ENCODE measurements around the gene OXER1.

Gene OXER1, protein sequence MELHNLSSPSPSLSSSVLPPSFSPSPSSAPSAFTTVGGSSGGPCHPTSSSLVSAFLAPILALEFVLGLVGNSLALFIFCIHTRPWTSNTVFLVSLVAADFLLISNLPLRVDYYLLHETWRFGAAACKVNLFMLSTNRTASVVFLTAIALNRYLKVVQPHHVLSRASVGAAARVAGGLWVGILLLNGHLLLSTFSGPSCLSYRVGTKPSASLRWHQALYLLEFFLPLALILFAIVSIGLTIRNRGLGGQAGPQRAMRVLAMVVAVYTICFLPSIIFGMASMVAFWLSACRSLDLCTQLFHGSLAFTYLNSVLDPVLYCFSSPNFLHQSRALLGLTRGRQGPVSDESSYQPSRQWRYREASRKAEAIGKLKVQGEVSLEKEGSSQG

GRCh38 chr2:42764096-42764495, at the start of gene OXER1:
TSS of gene OXER1 (minus strand) at chr2:42764135. CDS start at chr2:42764062, 73 bp downstream.
- no peak for DNase-seq

GRCh38 chr2:42812899-42813479, 49.1 kb upstream of the OXER1 start:
- no peak for DNase-seq

GRCh38 chr2:42810971-42811811, 47.3 kb upstream of the OXER1 start:
- DNase-seq: peak; percentile 49

DNA sequence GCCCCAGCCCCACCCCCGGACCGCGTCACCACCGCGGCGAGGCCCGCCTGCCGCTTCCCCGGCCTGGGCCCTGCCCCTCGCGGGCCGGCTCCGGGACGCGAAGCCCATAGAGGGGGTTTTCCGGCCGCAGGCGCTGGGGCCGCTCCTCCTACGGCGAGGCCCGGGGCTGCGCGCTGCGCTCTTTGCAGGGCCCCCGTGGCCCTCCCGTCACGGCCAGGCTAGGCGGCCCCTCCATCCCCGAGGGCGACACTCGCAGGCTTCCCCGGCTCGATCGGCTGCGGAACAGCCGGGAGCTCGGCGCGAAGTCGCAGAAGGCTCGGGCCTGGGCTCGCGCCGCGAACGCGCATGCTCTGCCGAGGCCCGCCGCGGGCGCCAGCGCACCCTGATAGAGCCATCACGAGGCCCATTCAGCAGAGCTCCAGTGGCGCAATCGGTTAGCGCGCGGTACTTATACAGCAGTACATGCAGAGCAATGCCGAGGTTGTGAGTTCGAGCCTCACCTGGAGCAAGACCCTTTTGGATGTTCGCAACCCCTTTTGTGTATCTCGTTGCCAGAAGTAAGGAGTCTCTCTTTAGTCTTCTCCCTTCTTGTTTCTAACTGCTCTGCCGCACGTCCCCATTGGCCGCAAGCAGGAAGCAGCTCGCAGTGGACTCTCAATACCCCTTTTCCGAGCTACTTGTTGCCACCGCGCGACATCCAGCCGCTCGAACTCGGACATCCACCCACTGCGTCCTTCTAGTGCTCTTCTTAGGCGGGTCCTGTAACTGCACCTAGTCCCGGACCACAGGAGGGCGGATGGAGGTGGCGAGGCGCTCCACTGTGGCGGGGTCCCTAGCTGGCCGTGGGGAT, 46.4 kb upstream of the OXER1 start:
- peak; percentile 97 for DNase-seq

GRCh38 chr2:42809819-42810120, 45.8 kb upstream of the OXER1 start:
- peak; percentile 78 for DNase-seq

- no peak for DNase-seq
Measured at GRCh38 chr2:42809131-42809818, 45.3 kb upstream of the OXER1 start.

DNA sequence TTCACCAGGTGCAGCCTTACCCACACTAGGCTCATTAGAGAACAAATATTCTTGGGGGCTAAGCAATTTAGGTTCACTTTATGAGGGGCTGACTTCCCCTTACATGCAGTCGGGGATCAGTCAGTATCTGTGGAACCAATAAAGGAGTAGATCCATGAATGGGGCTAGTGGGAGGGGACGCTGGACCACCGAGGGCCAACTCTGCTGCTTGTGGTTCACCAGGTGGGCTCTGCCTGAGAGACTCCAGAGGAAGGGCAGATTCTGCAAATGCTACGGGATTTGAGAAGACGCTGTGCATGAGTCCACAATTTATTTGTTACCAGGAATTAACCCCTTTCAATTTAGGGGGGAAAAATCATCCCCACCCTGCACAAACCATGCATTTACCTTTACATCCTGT, 44.4 kb upstream of the OXER1 start:
- DNase-seq: no peak

- DNase-seq: no peak
Measured at GRCh38 chr2:42806786-42807185, 42.9 kb upstream of the OXER1 start.

GRCh38 chr2:42804891-42805290, 41.0 kb upstream of the OXER1 start:
- no peak for DNase-seq

DNA sequence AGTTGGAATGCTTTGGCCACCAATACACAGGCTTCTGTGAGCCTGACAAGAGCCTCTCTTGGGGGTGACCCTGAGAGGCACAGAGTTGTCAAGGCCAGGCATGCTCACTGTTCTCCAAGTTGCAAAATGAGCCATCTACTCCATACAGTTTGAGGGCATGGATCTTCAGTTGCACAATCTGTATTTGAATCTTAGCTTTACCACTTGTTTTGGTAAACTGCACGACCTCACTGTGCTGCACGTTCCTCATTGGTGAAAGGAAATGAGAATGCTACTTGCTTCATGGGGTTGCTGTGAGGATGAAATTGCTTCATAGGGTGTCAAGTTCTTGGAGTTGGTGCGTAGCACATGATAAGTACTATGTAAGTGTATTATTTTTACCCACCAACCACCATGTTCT, 40.4 kb upstream of the OXER1 start:
- no peak for DNase-seq

GRCh38 chr2:42802150-42802549, 38.2 kb upstream of the OXER1 start:
- no peak for DNase-seq

DNA sequence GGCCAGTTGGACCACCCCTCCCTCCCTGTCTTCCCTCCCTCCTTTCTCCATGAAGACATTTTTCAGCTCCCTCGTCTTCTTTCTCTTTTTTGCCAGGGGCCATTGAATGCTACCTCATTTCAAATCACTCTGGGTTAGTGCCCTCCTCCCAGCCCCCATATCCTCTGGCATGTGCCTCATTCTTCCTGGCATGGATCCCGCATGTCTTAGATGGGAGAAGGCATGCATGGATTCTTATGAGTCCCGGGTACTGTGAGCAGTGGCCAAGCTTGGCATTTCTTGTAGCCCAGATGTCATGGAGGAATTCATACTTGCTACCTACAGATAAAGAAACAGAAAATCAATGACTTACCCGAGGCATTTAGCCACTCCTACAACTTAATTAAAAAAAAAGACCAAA, 37.4 kb upstream of the OXER1 start:
- no peak for DNase-seq

GRCh38 chr2:42800981-42801380, 37.0 kb upstream of the OXER1 start:
- no peak for DNase-seq

- DNase-seq: no peak
Measured at GRCh38 chr2:42800461-42800962, 36.6 kb upstream of the OXER1 start.

- no peak for DNase-seq
Measured at GRCh38 chr2:42799881-42800280, 35.9 kb upstream of the OXER1 start.

- DNase-seq: no peak
Measured at GRCh38 chr2:42797281-42797680, 33.3 kb upstream of the OXER1 start.

GRCh38 chr2:42796427-42797248, 32.7 kb upstream of the OXER1 start:
- no peak for DNase-seq

DNA sequence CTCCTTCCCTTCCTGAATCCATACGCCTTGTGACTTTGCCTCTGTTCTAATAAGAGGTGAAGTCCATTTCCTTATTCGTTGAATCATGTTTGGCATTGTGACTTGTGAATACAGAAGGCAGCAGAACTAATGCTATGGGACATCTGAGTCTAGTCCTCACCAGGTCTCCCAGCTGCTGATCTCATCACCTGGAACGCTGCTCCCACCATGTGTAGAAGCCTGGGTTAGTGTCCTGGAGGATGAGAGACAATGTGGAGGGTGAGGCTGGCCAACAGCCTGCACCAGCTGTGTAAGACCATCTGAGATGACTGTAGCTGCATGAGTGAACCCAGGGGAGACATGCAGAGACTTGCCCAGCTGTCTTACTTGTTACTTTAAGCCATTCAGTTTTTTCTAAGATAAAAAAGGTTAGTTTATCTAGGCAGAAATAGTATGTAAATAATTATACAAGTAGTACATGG, 31.9 kb upstream of the OXER1 start:
- DNase-seq: no peak

DNA sequence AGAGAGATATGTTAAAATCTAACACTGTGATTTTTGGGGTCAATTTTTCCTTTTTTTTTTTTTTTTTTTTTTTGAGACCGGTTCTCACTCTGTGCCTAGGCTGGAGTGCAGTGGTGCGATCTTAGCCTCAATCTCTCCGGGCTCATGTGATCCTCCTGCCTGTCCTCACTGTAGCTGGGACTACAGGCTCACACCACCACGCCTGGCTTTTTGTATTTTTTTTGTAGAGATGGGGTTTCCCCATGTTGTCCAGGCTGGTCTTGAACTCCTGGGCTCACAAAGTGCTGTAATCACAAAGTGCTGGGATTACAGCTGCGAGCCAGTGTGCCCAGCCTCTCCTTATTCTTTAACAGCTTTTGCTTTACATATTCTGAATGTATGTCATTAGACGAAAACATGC, 31.3 kb upstream of the OXER1 start:
- DNase-seq: no peak

DNA sequence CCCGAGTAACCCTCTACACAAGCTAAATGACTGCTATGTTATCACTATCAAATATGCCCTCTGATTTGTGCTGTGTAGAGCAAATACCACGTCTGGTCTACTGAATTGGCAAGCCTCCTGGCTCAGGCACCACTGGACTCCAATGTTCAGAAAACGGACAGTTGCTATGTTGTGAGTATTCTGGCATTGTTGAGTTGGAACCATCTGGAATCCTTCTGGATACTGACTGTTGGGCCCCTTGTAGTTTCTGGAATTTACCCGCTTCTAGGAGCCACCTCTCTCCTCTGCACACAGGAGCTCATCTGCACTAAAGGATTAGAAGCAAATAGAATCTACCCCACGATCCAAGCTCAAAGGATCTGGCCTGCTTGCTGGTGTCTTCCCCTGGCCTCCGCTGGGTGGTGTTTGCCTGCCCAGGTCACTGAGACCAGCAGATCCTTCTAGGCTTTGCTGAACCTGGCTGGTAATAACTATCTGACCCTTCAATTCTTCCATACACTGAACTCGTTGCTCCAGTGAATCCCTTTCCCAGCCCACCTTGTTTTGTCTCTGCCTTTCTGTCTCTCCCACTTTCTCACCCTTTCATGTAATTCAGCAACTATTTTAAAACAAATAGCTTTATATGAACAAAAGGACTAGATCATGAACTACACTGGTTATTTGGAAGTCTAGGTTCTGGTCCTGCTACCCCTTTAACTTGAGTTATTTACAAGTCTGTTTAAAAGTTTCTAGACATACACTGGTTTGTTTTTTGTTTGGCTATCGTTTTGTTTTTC, 30.5 kb upstream of the OXER1 start:
- DNase-seq: no peak

Measured in fibroblast of upper back skin (primary cell).